Small intestine (tissue), 7 donors: ENCODE measurements around the gene ECHDC1. TPM values are rescaled to one million over a fixed set of nuclear protein-coding genes. Genes with fewer than 3 reads are reported as not detected.

Experiments used
- DNase-seq, 2 donors: peaks; one replicate each; pipeline versions ENCODE4 v3.0.0 to v3.0.0-alpha.2; 2013
- FAIRE-seq: peaks from 2 replicates; lab custom pipeline; 2012; peaks lifted over from hg19 to GRCh38; lab: Jason Lieb, UNC
- H3K27ac ChIP-seq, 3 donors: one replicate each; pipeline ENCODE4 v1.5.1; 2013; ENCODE audit warnings: low read length in 2 of 3, mild to moderate bottlenecking in 2 of 3, control low read depth in 1 of 3, inconsistent platforms in 1 of 3, low read depth in 1 of 3, moderate library complexity in 1 of 3
- H3K27me3 ChIP-seq, 3 donors: one replicate each; pipeline ENCODE4 v1.6.1; 2013; ENCODE audit warnings: low read length in 3 of 3, inconsistent platforms in 1 of 3; ENCODE audit not compliant: control insufficient read depth in 3 of 3, insufficient read depth in 3 of 3
- H3K36me3 ChIP-seq, 3 donors: one replicate each; pipeline ENCODE4 v1.6.1; 2013; ENCODE audit warnings: low read length in 3 of 3, inconsistent platforms in 1 of 3, low read depth in 1 of 3, mild to moderate bottlenecking in 1 of 3, moderate library complexity in 1 of 3; ENCODE audit not compliant: control insufficient read depth in 3 of 3, insufficient read depth in 2 of 3
- H3K4me1 ChIP-seq, 3 donors: one replicate each; pipeline ENCODE4 v1.6.1; 2013; ENCODE audit warnings: low read length in 2 of 3, inconsistent platforms in 1 of 3, low read depth in 1 of 3, mild to moderate bottlenecking in 1 of 3, moderate library complexity in 1 of 3; ENCODE audit not compliant: control insufficient read depth in 3 of 3, insufficient read depth in 2 of 3
- H3K4me3 ChIP-seq, 3 donors: one replicate each; pipeline ENCODE4 v1.5.1; 2013; ENCODE audit warnings: low read length in 3 of 3, control low read depth in 1 of 3, inconsistent platforms in 1 of 3, low read depth in 1 of 3, mild to moderate bottlenecking in 1 of 3, moderate library complexity in 1 of 3
- H3K9me3 ChIP-seq, 2 donors: one replicate each; pipeline ENCODE4 v1.6.1; 2013; ENCODE audit warnings: low read depth in 1 of 2, low read length in 1 of 2; ENCODE audit not compliant: control insufficient read depth in 2 of 2, insufficient read depth in 1 of 2
- WGBS, 3 donors: extraction: QIAGEN DNeasy Blood & Tissue Kit; methylation state at CpG; one replicate each; pipeline ENCODE4 v1.1.7; 2013; 5-methylcytosine and 5-hydroxymethylcytosine counted together
- polyA plus RNA-seq, 4 donors: library from polyadenylated mRNA; stranded (reverse) in 3 of 4; unstranded in 1 of 4; fragments of 200-250 nt in 3 of 4; fragments of 120-200 nt in 1 of 4; gene quantifications; one replicate each; pipeline versions ENCODE4 v1.2.1 to v1.2.3, GENCODE V29; 2013
- donor health status: healthy with polysubstance abuse.
- donor health status: control.
- donor health status: control.
- donor health status: Bipolar disorder and iron deficiency.
- donor health status: healthy.

ECHDC1 gene
- polyA plus RNA-seq, 4 donors = 50.0 to 62.2 (median 60.0) TPM

GRCh38 chr6:127348028-127348661, 4.7 kb upstream of the ECHDC1 start:
- H3K4me1 ChIP-seq = peaks cover 0 to 5% (median 2%) of the 10 kb centered on the region in 3 donors
- no peaks in the 10 kb centered on the region for H3K27me3 ChIP-seq
- H3K9me3 ChIP-seq = peaks cover 0 to 27% of the 10 kb centered on the region in 2 donors
- no peak overlapping the region for H3K4me3 ChIP-seq
- DNase-seq = no peak
- WGBS, 3 donors = 97 to 98% (median 98%) methylated on average over 10 of the region's 10 CpGs
- peaks cover 0 to 4% (median 0%) of the 10 kb centered on the region in 3 donors for H3K36me3 ChIP-seq
- FAIRE-seq = no peak
- no peak overlapping the region for H3K27ac ChIP-seq

GRCh38 chr6:127347178-127347577, 3.8 kb upstream of the ECHDC1 start:
- FAIRE-seq = no peak
- H3K36me3 ChIP-seq = peaks cover 0 to 4% (median 0%) of the 10 kb centered on the region in 3 donors
- no peaks in the 10 kb centered on the region for H3K27me3 ChIP-seq
- H3K9me3 ChIP-seq = peaks cover 0 to 26% of the 10 kb centered on the region in 2 donors
- no peak overlapping the region for H3K4me3 ChIP-seq
- no peak for DNase-seq
- no peak overlapping the region for H3K27ac ChIP-seq
- WGBS, 3 donors = 64 to 86% (median 79%) methylated on average over 2 of the region's 2 CpGs
- peaks cover 0 to 5% (median 2%) of the 10 kb centered on the region in 3 donors for H3K4me1 ChIP-seq

GRCh38 chr6:127345521-127345920, 2.1 kb upstream of the ECHDC1 start:
- FAIRE-seq = no peak

GRCh38 chr6:127343809-127344659, 625 bp upstream of the ECHDC1 start:
- peak overlapping the region; percentile 66 to 75 (median 67) for H3K4me3 ChIP-seq
- DNase-seq = peak in 1 of 2 donors; percentile 33
- H3K27me3 ChIP-seq = no peaks in the 10 kb centered on the region
- peaks cover 0 to 2% (median 0%) of the 10 kb centered on the region in 3 donors for H3K36me3 ChIP-seq
- FAIRE-seq = no peak
- WGBS, 3 donors = 6 to 8% (median 6%) methylated on average over 24 of the region's 24 CpGs
- peak overlapping the region; percentile 64 to 95 (median 86) for H3K27ac ChIP-seq
- peaks cover 8 to 12% (median 12%) of the 10 kb centered on the region in 3 donors for H3K4me1 ChIP-seq
- H3K9me3 ChIP-seq = peaks cover 0 to 6% of the 10 kb centered on the region in 2 donors

More at GRCh38 chr6:127345521-127345920, 2.1 kb upstream of the ECHDC1 start:
- H3K4me1 ChIP-seq = peaks cover 8 to 9% (median 8%) of the 10 kb centered on the region in 3 donors
- peaks cover 0 to 4% (median 0%) of the 10 kb centered on the region in 3 donors for H3K36me3 ChIP-seq
- no peak overlapping the region for H3K27ac ChIP-seq
- DNase-seq = no peak
- H3K4me3 ChIP-seq = no peak overlapping the region
- H3K27me3 ChIP-seq = no peaks in the 10 kb centered on the region
- peaks cover 0 to 18% of the 10 kb centered on the region in 2 donors for H3K9me3 ChIP-seq

- FAIRE-seq = no peak
- Histone ChIP-seq H3K4me1 (peaks cover 8 to 12% (median 12%) of the 10 kb centered on the region in 3 donors), H3K36me3 (no peaks in the 10 kb centered on the region), H3K27ac (peak overlapping the region; percentile 64 to 95 (median 86)), H3K27me3 (no peaks in the 10 kb centered on the region), H3K4me3 (peak overlapping the region; percentile 66 to 75 (median 67)), H3K9me3 (no peaks in the 10 kb centered on the region)
- peak; percentile 70 to 74 for DNase-seq
- WGBS, 3 donors = 1 to 19% (median 14%) methylated on average over 10 of the region's 10 CpGs
Measured at GRCh38 chr6:127342296-127342945, 988 bp downstream of the ECHDC1 start.

- H3K4me1 ChIP-seq = peaks cover 8 to 12% (median 12%) of the 10 kb centered on the region in 3 donors
- WGBS, 3 donors = 72 to 79% (median 77%) methylated on average over 9 of the region's 9 CpGs
- peak overlapping the region in 2 of 3 donors; percentile 66 to 75 for H3K4me3 ChIP-seq
- H3K36me3 ChIP-seq = no peaks in the 10 kb centered on the region
- H3K27me3 ChIP-seq = no peaks in the 10 kb centered on the region
- H3K27ac ChIP-seq = peak overlapping the region in 1 of 3 donors; percentile 41
- FAIRE-seq = no peak
- DNase-seq = peak; percentile 5 to 22
- H3K9me3 ChIP-seq = no peaks in the 10 kb centered on the region
Measured at GRCh38 chr6:127341471-127342202, 1.8 kb downstream of the ECHDC1 start.

- no peaks in the 10 kb centered on the region for H3K36me3 ChIP-seq
- no peaks in the 10 kb centered on the region for H3K27me3 ChIP-seq
- no peak overlapping the region for H3K27ac ChIP-seq
- no peak for FAIRE-seq
- no peak overlapping the region for H3K4me3 ChIP-seq
- H3K9me3 ChIP-seq = no peaks in the 10 kb centered on the region
- H3K4me1 ChIP-seq = peaks cover 8 to 12% (median 12%) of the 10 kb centered on the region in 3 donors
- DNase-seq = no peak
Measured at GRCh38 chr6:127340171-127340570, 3.2 kb downstream of the ECHDC1 start.
